Effector memory CD4-positive, alpha-beta T cell (primary cell): ENCODE data around the gene RGS19.

ENCODE experiments used
- DNase-seq, 3 donors: peaks; one replicate each; pipeline ENCODE4 v3.0.0-alpha.2; 2020
- H3K27ac ChIP-seq: 2 replicates; pipeline ENCODE4 v1.7.0; 2013; ENCODE audit warnings: mild to moderate bottlenecking, low read length, moderate library complexity; ENCODE audit not compliant: insufficient read depth, poor library complexity, severe bottlenecking
- H3K27me3 ChIP-seq: replicated peaks from 2 replicates; pipeline ENCODE4 v1.7.0; 2013; ENCODE audit warnings: mild to moderate bottlenecking, low read length; ENCODE audit not compliant: insufficient read depth, control insufficient read depth, poor library complexity, severe bottlenecking
- H3K36me3 ChIP-seq: 2 replicates; pipeline ENCODE4 v1.7.0; 2013; ENCODE audit warnings: mild to moderate bottlenecking, low read length, moderate library complexity; ENCODE audit not compliant: control insufficient read depth, insufficient read depth
- H3K4me1 ChIP-seq: 2 replicates; pipeline ENCODE4 v1.7.0; 2013; ENCODE audit warnings: low read length, mild to moderate bottlenecking; ENCODE audit not compliant: control insufficient read depth, insufficient read depth, poor library complexity, severe bottlenecking
- H3K4me3 ChIP-seq: 2 replicates; pipeline ENCODE4 v1.7.0; 2013; ENCODE audit warnings: low read length, low read depth, mild to moderate bottlenecking; ENCODE audit not compliant: insufficient read depth, poor library complexity, severe bottlenecking
- H3K9me3 ChIP-seq: 2 replicates; pipeline ENCODE4 v1.7.0; 2013; ENCODE audit warnings: mild to moderate bottlenecking, low read length, moderate library complexity; ENCODE audit not compliant: control insufficient read depth

RGS19 gene

DNA sequence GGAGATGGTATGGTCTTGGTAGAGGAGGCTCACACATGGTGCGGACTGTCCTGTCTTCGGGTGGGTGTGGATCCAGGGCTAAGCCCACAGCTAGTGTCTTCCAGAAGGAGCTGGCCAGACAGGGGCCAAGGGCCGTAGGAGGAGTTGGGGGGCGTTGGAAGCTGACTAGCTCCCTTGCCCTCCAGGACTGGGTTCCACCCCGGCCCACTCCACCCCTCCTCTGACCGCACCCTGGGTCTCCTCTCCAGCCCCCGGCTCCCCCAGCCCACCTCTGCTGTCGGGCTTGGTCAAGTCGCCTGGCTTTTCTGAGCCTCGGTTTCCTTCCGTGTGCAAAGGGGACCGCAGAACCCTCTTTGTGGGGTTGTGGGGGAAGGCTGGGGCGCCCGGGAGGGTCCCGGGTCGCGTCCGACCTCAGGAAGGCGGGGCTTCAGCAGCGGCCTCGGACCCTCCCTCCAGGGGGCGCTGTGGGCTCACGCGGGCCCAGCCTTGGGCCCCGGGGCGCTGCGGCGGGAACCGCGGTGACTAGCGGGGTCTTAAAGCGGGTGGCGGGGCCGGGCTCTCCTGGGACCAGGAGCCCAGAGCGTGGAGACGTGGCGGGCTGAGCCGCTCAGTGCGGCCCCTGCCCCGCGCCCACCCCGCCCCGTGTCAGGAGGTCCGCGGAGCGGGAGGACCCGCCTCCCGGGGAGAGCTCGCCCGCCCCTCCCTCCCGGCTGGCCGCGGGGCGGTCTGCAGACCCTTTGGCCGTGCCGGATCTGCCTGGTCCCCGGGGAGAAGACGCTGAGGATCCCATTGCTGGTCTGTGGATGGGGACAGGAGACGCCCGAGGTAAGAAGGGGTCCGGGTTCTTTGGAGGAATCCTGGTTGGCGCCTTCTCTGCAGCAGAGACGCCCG lies 22.7 kb upstream of the RGS19 start:
- peaks cover 13% of the 10 kb centered on the region for H3K27me3 ChIP-seq
- peak; percentile 29 to 47 (median 32) for DNase-seq
- peak overlapping the region; percentile 42 for H3K4me3 ChIP-seq
- H3K36me3 ChIP-seq = no peaks in the 10 kb centered on the region
- H3K9me3 ChIP-seq = no peaks in the 10 kb centered on the region
- H3K27ac ChIP-seq = no peak overlapping the region
- H3K4me1 ChIP-seq = peaks cover 8% of the 10 kb centered on the region

DNA sequence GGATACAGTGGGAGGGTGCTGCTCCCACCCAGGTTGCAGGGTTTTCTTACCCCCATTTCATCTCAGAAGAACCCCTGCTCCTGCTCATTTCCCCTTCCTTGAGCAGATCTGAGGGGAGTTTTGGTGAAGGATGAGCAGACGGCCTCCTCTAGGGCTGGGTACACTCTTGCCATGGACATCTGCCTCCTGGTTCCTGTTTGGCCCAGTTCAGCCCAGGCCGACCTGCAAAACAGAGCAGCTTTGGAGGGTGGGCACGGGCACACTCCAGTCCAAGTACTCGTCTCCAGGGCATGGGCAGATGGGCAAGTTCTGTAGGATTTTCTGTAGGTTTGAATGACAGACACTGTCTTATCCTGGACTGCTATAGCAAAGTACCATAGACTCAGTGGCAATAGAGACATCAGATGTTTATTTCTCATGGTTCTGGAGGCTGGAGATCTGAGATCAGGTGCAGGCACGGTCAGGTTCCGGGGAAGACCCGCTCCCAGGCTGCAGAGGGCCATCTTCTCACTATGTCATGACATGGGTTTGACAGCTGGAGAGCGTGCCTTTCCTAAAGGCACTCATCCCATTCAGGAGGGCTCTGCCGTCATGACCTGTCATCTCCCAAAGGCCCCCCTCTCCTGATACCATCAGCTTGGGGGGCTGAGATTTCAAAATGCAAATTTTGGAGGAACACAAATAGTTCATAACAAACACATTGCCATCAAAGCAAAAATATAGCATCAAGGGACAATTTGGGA lies 21.8 kb upstream of the RGS19 start:
- H3K9me3 ChIP-seq = no peaks in the 10 kb centered on the region
- no peak for DNase-seq
- peaks cover 13% of the 10 kb centered on the region for H3K27me3 ChIP-seq
- H3K27ac ChIP-seq = no peak overlapping the region
- H3K36me3 ChIP-seq = no peaks in the 10 kb centered on the region
- H3K4me3 ChIP-seq = no peak overlapping the region
- H3K4me1 ChIP-seq = peaks cover 8% of the 10 kb centered on the region

DNA sequence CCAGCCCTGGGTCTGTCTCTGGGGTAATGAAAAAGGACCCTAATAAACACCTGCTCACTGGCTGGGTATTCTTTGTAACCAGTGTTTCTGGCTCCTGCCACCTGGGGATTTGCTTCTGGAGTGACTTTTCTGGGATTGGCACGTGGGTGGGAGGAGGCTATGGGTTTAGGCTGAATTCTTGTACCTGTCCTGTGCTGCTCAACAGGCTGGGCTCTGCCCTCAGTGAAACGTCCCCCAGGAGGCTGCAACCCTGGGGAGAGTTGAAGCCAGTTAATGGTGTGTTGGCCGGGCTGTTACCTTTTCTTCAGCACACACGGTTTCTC lies 21.2 kb upstream of the RGS19 start:
- Histone ChIP-seq H3K9me3 (no peaks in the 10 kb centered on the region), H3K36me3 (no peaks in the 10 kb centered on the region), H3K4me3 (no peak overlapping the region), H3K27me3 (peaks cover 13% of the 10 kb centered on the region), H3K27ac (no peak overlapping the region), H3K4me1 (peaks cover 8% of the 10 kb centered on the region)
- no peak for DNase-seq

DNA sequence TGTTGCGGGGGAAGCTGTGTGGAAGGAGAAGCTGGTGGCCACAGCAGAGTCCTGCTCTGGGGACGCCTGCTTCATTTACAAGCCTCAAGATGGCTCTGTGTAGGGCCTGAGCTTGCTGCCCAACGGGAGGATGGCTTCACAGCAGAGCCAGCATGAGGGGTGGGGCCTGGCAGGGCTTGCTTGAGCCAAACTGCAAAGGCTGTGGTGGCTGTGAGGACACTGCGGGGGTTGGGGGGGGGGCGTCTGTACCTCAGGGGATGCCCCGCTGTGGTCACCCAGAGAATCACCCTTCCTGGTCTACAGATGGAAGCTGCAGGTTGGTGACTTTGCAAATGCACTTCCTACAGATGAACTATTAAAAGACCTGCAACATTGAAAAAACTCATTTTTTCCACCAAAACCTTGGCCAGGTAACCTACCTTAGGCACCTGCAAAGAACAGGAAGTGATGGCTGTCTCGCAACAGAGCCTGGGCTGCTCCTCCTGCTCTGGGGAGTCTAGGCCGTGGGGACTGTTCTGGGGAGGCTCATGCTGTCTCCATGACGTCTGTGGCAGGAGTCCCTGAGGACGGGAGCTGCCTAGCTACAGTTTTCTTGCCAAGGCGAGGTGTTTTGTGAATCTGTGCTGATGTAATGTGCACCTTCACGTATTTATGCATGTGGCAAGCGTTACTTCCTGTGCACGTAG lies 20.7 kb upstream of the RGS19 start:
- DNase-seq = peak in 1 of 3 donors; percentile 34
- Histone ChIP-seq H3K36me3 (no peaks in the 10 kb centered on the region), H3K9me3 (no peaks in the 10 kb centered on the region), H3K27ac (no peak overlapping the region), H3K27me3 (peaks cover 13% of the 10 kb centered on the region), H3K4me3 (no peak overlapping the region), H3K4me1 (peaks cover 8% of the 10 kb centered on the region)

DNA sequence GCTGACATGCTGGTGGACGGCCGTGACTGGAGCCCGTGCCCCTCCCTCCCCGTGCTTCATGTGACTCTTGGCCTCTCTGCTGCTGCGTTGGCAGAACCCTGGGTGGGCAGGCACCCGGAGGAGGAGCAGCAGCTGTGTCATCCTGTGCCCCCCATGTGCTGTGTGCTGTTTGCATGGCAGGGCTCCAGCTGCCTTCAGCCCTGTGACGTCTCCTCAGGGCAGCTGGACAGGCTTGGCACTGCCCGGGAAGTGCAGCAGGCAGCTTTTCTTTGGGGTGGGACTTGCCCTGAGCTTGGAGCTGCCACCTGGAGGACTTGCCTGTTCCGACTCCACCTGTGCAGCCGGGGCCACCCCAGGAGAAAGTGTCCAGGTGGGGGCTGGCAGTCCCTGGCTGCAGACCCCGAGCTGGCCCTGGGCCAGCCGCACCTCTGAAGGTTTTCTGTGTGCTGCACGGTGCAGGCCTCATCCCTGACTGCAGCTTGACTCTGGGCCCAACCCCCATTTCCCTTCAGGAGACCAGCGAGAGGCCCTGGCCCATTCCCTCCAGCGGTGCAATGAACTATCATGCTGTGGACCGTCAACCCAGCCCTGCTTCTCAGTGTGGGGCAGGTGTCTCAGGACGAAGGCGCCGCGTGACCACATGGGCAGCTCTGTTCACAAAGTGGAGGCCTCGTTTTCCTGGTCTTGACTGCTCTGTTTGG lies 19.9 kb upstream of the RGS19 start:
- Histone ChIP-seq H3K36me3 (no peaks in the 10 kb centered on the region), H3K27me3 (peaks cover 13% of the 10 kb centered on the region), H3K27ac (no peak overlapping the region)

DNA sequence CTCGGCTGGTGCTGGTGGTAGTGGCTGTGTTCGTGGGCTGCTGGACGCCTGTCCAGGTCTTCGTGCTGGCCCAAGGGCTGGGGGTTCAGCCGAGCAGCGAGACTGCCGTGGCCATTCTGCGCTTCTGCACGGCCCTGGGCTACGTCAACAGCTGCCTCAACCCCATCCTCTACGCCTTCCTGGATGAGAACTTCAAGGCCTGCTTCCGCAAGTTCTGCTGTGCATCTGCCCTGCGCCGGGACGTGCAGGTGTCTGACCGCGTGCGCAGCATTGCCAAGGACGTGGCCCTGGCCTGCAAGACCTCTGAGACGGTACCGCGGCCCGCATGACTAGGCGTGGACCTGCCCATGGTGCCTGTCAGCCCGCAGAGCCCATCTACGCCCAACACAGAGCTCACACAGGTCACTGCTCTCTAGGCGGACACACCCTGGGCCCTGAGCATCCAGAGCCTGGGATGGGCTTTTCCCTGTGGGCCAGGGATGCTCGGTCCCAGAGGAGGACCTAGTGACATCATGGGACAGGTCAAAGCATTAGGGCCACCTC lies 19.2 kb upstream of the RGS19 start:
- DNase-seq = no peak
- Histone ChIP-seq H3K36me3 (no peaks in the 10 kb centered on the region), H3K4me3 (no peak overlapping the region), H3K9me3 (no peaks in the 10 kb centered on the region), H3K4me1 (peaks cover 8% of the 10 kb centered on the region), H3K27ac (no peak overlapping the region), H3K27me3 (peaks cover 13% of the 10 kb centered on the region)

More for the DNA sequence above, 19.9 kb upstream of the RGS19 start:
- Histone ChIP-seq H3K4me1 (peaks cover 8% of the 10 kb centered on the region), H3K9me3 (no peaks in the 10 kb centered on the region), H3K4me3 (no peak overlapping the region)
- no peak for DNase-seq

DNA sequence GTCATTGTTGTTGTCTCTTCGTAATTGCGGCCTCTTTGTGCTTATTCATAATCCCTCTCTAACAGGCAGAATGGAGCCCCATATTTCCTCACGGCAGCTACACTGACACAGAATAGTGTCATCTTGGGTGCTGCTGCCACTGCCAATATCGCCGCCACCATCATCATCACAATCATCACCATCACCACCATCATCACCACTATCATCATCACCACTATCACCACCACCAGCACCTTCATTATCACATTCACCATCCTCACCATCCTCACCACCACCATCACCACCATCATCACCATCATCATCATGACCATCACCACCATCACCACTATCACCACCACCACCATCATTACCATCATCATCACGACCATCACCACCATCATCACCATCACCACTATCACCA lies 17.2 kb upstream of the RGS19 start:
- Histone ChIP-seq H3K4me1 (no peaks in the 10 kb centered on the region), H3K9me3 (no peaks in the 10 kb centered on the region), H3K27me3 (peaks cover 2% of the 10 kb centered on the region), H3K4me3 (no peak overlapping the region), H3K36me3 (no peaks in the 10 kb centered on the region), H3K27ac (no peak overlapping the region)
- DNase-seq = no peak

DNA sequence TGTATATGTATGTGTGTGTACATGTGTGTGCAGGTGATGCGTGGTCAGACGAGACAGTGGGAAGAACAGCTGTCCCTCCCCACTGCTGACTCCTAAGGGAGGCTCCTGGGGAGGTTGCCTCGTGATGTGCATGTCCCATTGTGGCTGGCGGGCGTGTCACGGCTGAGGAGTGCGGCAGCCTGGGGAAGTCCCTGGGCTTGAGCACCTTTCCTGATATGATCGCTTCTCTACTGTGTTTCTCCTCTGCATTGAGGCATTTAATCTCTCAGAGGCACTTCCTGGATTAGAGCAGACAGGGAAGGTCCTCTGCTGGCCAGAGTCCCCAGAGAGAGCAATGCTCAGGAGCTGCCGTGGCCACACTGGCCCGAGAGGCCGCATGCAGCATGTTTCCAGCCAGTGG lies 16.6 kb upstream of the RGS19 start:
- Histone ChIP-seq H3K4me3 (no peak overlapping the region), H3K9me3 (no peaks in the 10 kb centered on the region), H3K27me3 (no peaks in the 10 kb centered on the region), H3K4me1 (no peaks in the 10 kb centered on the region), H3K27ac (no peak overlapping the region), H3K36me3 (no peaks in the 10 kb centered on the region)
- DNase-seq = no peak

DNA sequence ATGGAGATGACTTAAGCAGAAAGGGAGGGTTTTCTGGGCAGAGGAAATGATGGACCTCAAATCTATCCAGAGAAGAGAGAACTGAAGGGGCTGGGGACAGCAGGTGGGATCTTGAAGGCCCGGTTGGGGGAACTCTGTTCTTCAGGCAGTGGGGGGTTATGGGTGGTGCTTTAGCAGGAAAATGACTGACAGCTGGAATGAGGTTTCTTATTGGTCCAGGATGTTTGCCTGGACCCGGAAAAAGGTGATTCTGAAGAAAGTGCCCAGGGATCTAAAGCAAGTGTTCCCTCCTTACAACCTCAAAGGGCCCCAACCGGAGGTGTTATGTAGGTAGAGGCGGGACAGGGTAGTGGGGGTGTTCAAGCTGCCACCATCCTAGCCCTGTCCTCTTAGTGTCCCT lies 16.1 kb upstream of the RGS19 start:
- Histone ChIP-seq H3K27ac (no peak overlapping the region), H3K4me3 (no peak overlapping the region), H3K36me3 (no peaks in the 10 kb centered on the region), H3K9me3 (no peaks in the 10 kb centered on the region), H3K4me1 (no peaks in the 10 kb centered on the region), H3K27me3 (no peaks in the 10 kb centered on the region)
- DNase-seq = no peak
